H1 (cell line): Measurements from ENCODE around the gene ADARB2. TPM values are rescaled to one million over a fixed set of nuclear protein-coding genes. Genes with fewer than 3 reads are reported as not detected.

ENCODE experiments used
- CTCF ChIA-PET: fragments of 300-600 bp; sonication (Branson Sonifier 250); formaldehyde crosslinking; loops from one replicate; lab custom pipeline; 2021; ENCODE audit not compliant: partially characterized antibody; lab: Charles Lee
- POLR2A ChIA-PET: fragments of 300-600 bp; sonication (Branson Sonifier 250); formaldehyde crosslinking; loops from one replicate; lab custom pipeline; 2021; ENCODE audit warnings: inconsistent platforms; ENCODE audit not compliant: partially characterized antibody; lab: Charles Lee
- DNase-seq, 2 experiments: peaks; one replicate each; pipeline versions ENCODE4 v3.0.0 to v3.0.0-alpha.2; 2010 to 2022; ENCODE audit warnings: low spot score in 2 of 2, low read depth in 1 of 2, mixed read lengths in 1 of 2
- FAIRE-seq: peaks from 2 replicates; lab custom pipeline; 2011; peaks lifted over from hg19 to GRCh38; lab: Jason Lieb, UNC
- H2AFZ ChIP-seq: 2 replicates; pipeline ENCODE4 v1.8.1; 2012; ENCODE audit warnings: low read length, inconsistent platforms
- H2AK5ac ChIP-seq: 2 replicates; pipeline ENCODE4 v1.6.1; 2013; ENCODE audit warnings: low read depth, low read length
- H2BK120ac ChIP-seq: replicated peaks from 2 replicates; pipeline ENCODE3; 2013; ENCODE audit warnings: low read depth, low read length, inconsistent platforms
- H2BK12ac ChIP-seq: 2 replicates; pipeline ENCODE4 v1.6.1; 2013; ENCODE audit warnings: low read depth, low read length
- H2BK15ac ChIP-seq: 2 replicates; pipeline ENCODE4 v1.6.1; 2013; ENCODE audit warnings: low read length
- H2BK20ac ChIP-seq: 2 replicates; pipeline ENCODE4 v1.6.1; 2013; ENCODE audit warnings: low read length
- H2BK5ac ChIP-seq: 2 replicates; pipeline ENCODE4 v1.6.1; 2013; ENCODE audit warnings: low read depth, low read length
- H3K14ac ChIP-seq: 2 replicates; pipeline ENCODE4 v1.6.1; 2013; ENCODE audit warnings: inconsistent platforms; ENCODE audit not compliant: insufficient read length
- H3K18ac ChIP-seq: 2 replicates; pipeline ENCODE4 v1.6.1; 2013; ENCODE audit warnings: low read length; ENCODE audit errors: extremely low read depth
- H3K23ac ChIP-seq: 2 replicates; pipeline ENCODE4 v1.6.1; 2013; ENCODE audit warnings: inconsistent platforms; ENCODE audit not compliant: insufficient read length
- H3K23me2 ChIP-seq: 2 replicates; pipeline ENCODE4 v1.6.1; 2013; ENCODE audit warnings: low read depth, low read length
- H3K27ac ChIP-seq: 2 replicates; pipeline ENCODE4 v1.6.1; 2011; ENCODE audit warnings: low read depth, low read length, inconsistent platforms
- H3K27me3 ChIP-seq, 4 experiments: replicated peaks in 1 of 4; 1 replicate in 1 of 4; 2 replicates in 3 of 4; pipeline versions ENCODE4 v1.6.1 to v1.8.1; 2011 to 2013; ENCODE audit warnings: low read length in 3 of 4, mild to moderate bottlenecking in 3 of 4, inconsistent platforms in 2 of 4, mixed read lengths in 2 of 4, moderate library complexity in 1 of 4; ENCODE audit not compliant: control insufficient read depth in 3 of 4, insufficient read depth in 3 of 4; ENCODE audit errors: extremely low read depth in 1 of 4
- H3K36me3 ChIP-seq, 4 experiments: 2 replicates each; pipeline versions ENCODE4 v1.6.1 to v1.8.1; 2011 to 2013; ENCODE audit warnings: mild to moderate bottlenecking in 4 of 4, low read length in 3 of 4, moderate library complexity in 2 of 4, control low read depth in 1 of 4, inconsistent platforms in 1 of 4; ENCODE audit not compliant: insufficient read depth in 4 of 4, control insufficient read depth in 2 of 4
- H3K4ac ChIP-seq: replicated peaks from 2 replicates; pipeline ENCODE3; 2013; ENCODE audit warnings: low read length, low read depth, mixed read lengths, inconsistent platforms; ENCODE audit not compliant: insufficient read length
- H3K4me1 ChIP-seq, 4 experiments: replicated peaks in 1 of 4; 1 replicate in 1 of 4; 2 replicates in 3 of 4; pipeline versions ENCODE4 v1.6.1 to v1.8.1; 2011 to 2013; ENCODE audit warnings: low read length in 3 of 4, inconsistent platforms in 2 of 4, mixed read lengths in 1 of 4; ENCODE audit not compliant: insufficient read depth in 4 of 4, control insufficient read depth in 3 of 4
- H3K4me2 ChIP-seq, 2 experiments: 2 replicates each; pipeline versions ENCODE4 v1.6.1 to v1.8.1; 2011 to 2013; ENCODE audit warnings: low read depth in 2 of 2, low read length in 2 of 2, control low read depth in 1 of 2, inconsistent platforms in 1 of 2, mild to moderate bottlenecking in 1 of 2; ENCODE audit not compliant: insufficient read depth in 1 of 2
- H3K4me3 ChIP-seq, 4 experiments: fragments of 200-600, 300-600 bp in 1 of 4; sonication (generic), shearing (Covaris generic), sonication (Bioruptor Twin) in 1 of 4; 2 replicates each; pipeline versions ENCODE4 v1.5.1 to v1.8.1; 2011 to 2016; ENCODE audit warnings: low read length in 4 of 4, low read depth in 3 of 4, control low read depth in 2 of 4, inconsistent platforms in 2 of 4, mild to moderate bottlenecking in 2 of 4, mixed read lengths in 1 of 4, moderate library complexity in 1 of 4; ENCODE audit not compliant: insufficient read depth in 2 of 4; ENCODE audit errors: extremely low read depth in 1 of 4
- H3K56ac ChIP-seq: replicated peaks from 2 replicates; pipeline ENCODE3; 2013; ENCODE audit warnings: low read depth, mild to moderate bottlenecking, mixed read lengths, low read length, inconsistent platforms; ENCODE audit not compliant: insufficient read length
- H3K79me1 ChIP-seq: 2 replicates; pipeline ENCODE4 v1.6.1; 2013; ENCODE audit warnings: low read depth, low read length, control low read depth
- H3K79me2 ChIP-seq, 2 experiments: 2 replicates each; pipeline versions ENCODE4 v1.6.1 to v1.8.1; 2012 to 2013; ENCODE audit warnings: low read length in 2 of 2, mild to moderate bottlenecking in 2 of 2, inconsistent platforms in 1 of 2; ENCODE audit not compliant: insufficient read depth in 2 of 2, control insufficient read depth in 1 of 2
- H3K9ac ChIP-seq, 4 experiments: replicated peaks in 1 of 4; 1 replicate in 1 of 4; 2 replicates in 3 of 4; pipeline versions ENCODE4 v1.6.1 to v1.8.1; 2011 to 2013; ENCODE audit warnings: low read depth in 3 of 4, low read length in 3 of 4, control low read depth in 2 of 4, mild to moderate bottlenecking in 2 of 4, moderate library complexity in 2 of 4, inconsistent platforms in 1 of 4; ENCODE audit errors: extremely low read depth in 1 of 4
- H3K9me3 ChIP-seq, 2 experiments: 2 replicates each; pipeline versions ENCODE4 v1.6.1 to v1.8.1; 2012 to 2013; ENCODE audit warnings: mild to moderate bottlenecking in 2 of 2, moderate library complexity in 2 of 2, control low read depth in 1 of 2, inconsistent platforms in 1 of 2, low read depth in 1 of 2, low read length in 1 of 2, mixed read lengths in 1 of 2; ENCODE audit not compliant: insufficient read depth in 2 of 2
- H4K20me1 ChIP-seq, 2 experiments: replicated peaks in 1 of 2; 2 replicates each; pipeline versions ENCODE3 to v1.8.1; 2011 to 2013; ENCODE audit warnings: inconsistent platforms in 2 of 2, low read length in 2 of 2, mild to moderate bottlenecking in 1 of 2; ENCODE audit not compliant: insufficient read depth in 2 of 2, control insufficient read depth in 1 of 2
- H4K5ac ChIP-seq: 2 replicates; pipeline ENCODE4 v1.6.1; 2013; ENCODE audit warnings: low read length, low read depth, mixed read lengths, inconsistent platforms; ENCODE audit not compliant: insufficient read length
- H4K8ac ChIP-seq: 2 replicates; pipeline ENCODE4 v1.8.0; 2013; ENCODE audit warnings: mild to moderate bottlenecking, moderate library complexity, low read length, inconsistent platforms; ENCODE audit not compliant: insufficient read depth; ENCODE audit errors: extremely low read depth
- H4K91ac ChIP-seq: replicated peaks from 2 replicates; pipeline ENCODE3; 2013; ENCODE audit warnings: low read length, mixed read lengths, inconsistent platforms; ENCODE audit not compliant: insufficient read length
- ATF2 ChIP-seq: IDR thresholded peaks from 2 replicates; pipeline ENCODE4 v1.6.1; 2012; ENCODE audit warnings: low read length, inconsistent platforms
- BRCA1 ChIP-seq: IDR thresholded peaks from 2 replicates; pipeline ENCODE4 v1.6.1; 2012; ENCODE audit warnings: low read depth, low read length, improper control_type of control experiment
- CBX8 ChIP-seq: fragments of 300-800, 300-1000 bp; sonication (generic); IDR thresholded peaks from 2 replicates; pipeline ENCODE4 v1.7.1; 2016; ENCODE audit warnings: low read depth, low read length, borderline replicate concordance
- CTBP2 ChIP-seq: IDR thresholded peaks from 2 replicates; pipeline ENCODE4 v1.7.0; 2011; ENCODE audit warnings: borderline replicate concordance, mild to moderate bottlenecking, moderate library complexity, mixed read lengths, low read length; ENCODE audit not compliant: insufficient read depth, insufficient read length
- CTCF ChIP-seq, 3 experiments: IDR thresholded peaks; 1 replicate in 2 of 3; 2 replicates in 1 of 3; pipeline versions ENCODE4 v1.5.1 to v1.6.1; 2011; ENCODE audit warnings: low read length in 3 of 3, mild to moderate bottlenecking in 3 of 3, inconsistent platforms in 2 of 3, low read depth in 1 of 3, moderate library complexity in 1 of 3; ENCODE audit not compliant: insufficient read depth in 1 of 3; ENCODE audit errors: control extremely low read depth in 1 of 3
- E2F6 ChIP-seq: IDR thresholded peaks from 2 replicates; pipeline ENCODE4 v1.6.1; 2012; ENCODE audit warnings: inconsistent platforms
- EP300 ChIP-seq, 2 experiments: IDR thresholded peaks; 1 replicate in 1 of 2; 2 replicates in 1 of 2; pipeline ENCODE4 v1.6.1; 2011 to 2012; ENCODE audit warnings: low read depth in 2 of 2, low read length in 2 of 2, mild to moderate bottlenecking in 2 of 2, borderline replicate concordance in 1 of 2, inconsistent platforms in 1 of 2, moderate library complexity in 1 of 2
- WGBS, 2 experiments: shearing (Covaris generic) in 1 of 2; methylation state at CpG; one replicate each; pipeline versions ENCODE4 v1.1.6 to v1.1.7; 2013 to 2015; ENCODE audit warnings: low lambda C conversion rate in 2 of 2, mixed read lengths in 2 of 2, inconsistent platforms in 1 of 2, low coverage in 1 of 2, missing lambda C conversion rate in 1 of 2; ENCODE audit not compliant: insufficient replicate concordance in 2 of 2, insufficient coverage in 1 of 2, insufficient read length in 1 of 2; ENCODE audit errors: extremely low coverage in 1 of 2, missing lambda C conversion rate in 1 of 2; 5-methylcytosine and 5-hydroxymethylcytosine counted together
- polyA plus RNA-seq, 7 experiments: library from polyadenylated mRNA; depleted of rRNA in 3 of 7; stranded (reverse) in 5 of 7; unstranded in 2 of 7; fragments of >200 nt in 5 of 7; fragments of 200-250 nt in 2 of 7; gene quantifications; 1 replicate in 5 of 7; 2 replicates in 1 of 7; 4 replicates in 1 of 7; pipeline versions ENCODE4 v1.2.1 to v1.2.3, GENCODE V29; 2011 to 2013; ENCODE audit warnings: missing spikeins in 2 of 7, mixed read lengths in 2 of 7
- total RNA-seq: library from RNA; stranded (reverse); fragmentation: NEBNext Ultra II Directional; extraction: Animal tissue kit (Norgen Biotek cat#: 25700); gene quantifications from 2 replicates; pipeline ENCODE4 v1.2.1, GENCODE V29; 2021

ADARB2 gene
- total and polyA plus RNA-seq, 2 of the 8 experiments (the other 6 are each of a cell fraction or from before 2014, with no cell fraction given): 2.2 to 2.8 TPM

- H3K56ac ChIP-seq: no peak overlapping the region
- DNase-seq: no peak
- TF ChIP-seq BRCA1: no peak
- no peak for TF ChIP-seq EP300 (IDR thresholded peaks at IDR 0.05; ENCODE audit: borderline replicate concordance in 1 of 2, low read depth in 2 of 2, low read length in 2 of 2)
- TF ChIP-seq CBX8: no peak
- no peak for TF ChIP-seq E2F6
- no peak for TF ChIP-seq CTCF (IDR thresholded peaks at IDR 0.05; ENCODE audit: control extremely low read depth in 1 of 3, insufficient read depth in 1 of 3, low read depth in 1 of 3, low read length in 3 of 3)
- TF ChIP-seq CTBP2: no peak
- no peak for TF ChIP-seq ATF2
Observed at GRCh38 chr10:1570416-1571051, 166.8 kb downstream of the ADARB2 start.

More at GRCh38 chr10:1570416-1571051, 166.8 kb downstream of the ADARB2 start:
- Histone ChIP-seq H4K8ac (peak overlapping the region; percentile 35; the same call in 1 of the 2 replicates), H3K4me3 (no peak overlapping the region), H3K9ac (no peak overlapping the region; a peak in 1 of 7 replicates), H3K4ac (no peak overlapping the region), H3K79me2 (no peaks in the 10 kb centered on the region), H3K18ac (no peak overlapping the region), H3K4me2 (no peak overlapping the region), H2BK20ac (no peak overlapping the region), H3K27ac (no peak overlapping the region), H2AFZ (no peak overlapping the region), H3K23ac (no peak overlapping the region), H4K5ac (no peak overlapping the region), H3K23me2 (peaks cover 6% of the 10 kb centered on the region; the same call in 1 of the 2 replicates), H3K4me1 (no peaks in the 10 kb centered on the region; a peak in 1 of 7 replicates), H3K9me3 (no peaks in the 10 kb centered on the region), H3K36me3 (no peaks in the 10 kb centered on the region), H2BK5ac (no peak overlapping the region), H2AK5ac (no peak overlapping the region), H4K91ac (no peak overlapping the region), H2BK15ac (no peak overlapping the region), H3K79me1 (no peaks in the 10 kb centered on the region; the same call in 1 of the 2 replicates), H2BK120ac (no peak overlapping the region), H3K27me3 (peaks cover 0 to 2% (median 0%) of the 10 kb centered on the region in 4 experiments; a peak in 4 of 7 replicates), H4K20me1 (peaks cover 0 to 2% of the 10 kb centered on the region in 2 experiments), H3K14ac (no peak overlapping the region), H2BK12ac (no peak overlapping the region)
- ChIA-PET CTCF (no interaction called here), POLR2A (no interaction called here)
- WGBS, 2 experiments: 78% methylated on average over 10 of the region's 10 CpGs; no CpG with 5 or more reads in 1 of the 2 experiments
- FAIRE-seq: no peak
